Ishikawa (cell line): ENCODE results near the gene TRANK1.

Experiments
- CEBPB ChIP-seq: IDR thresholded peaks from 2 replicates; pipeline ENCODE4 v1.6.1; 2012
- CREB1 ChIP-seq: IDR thresholded peaks from 2 replicates; pipeline ENCODE4 v1.6.1; 2012; ENCODE audit warnings: low read depth
- EGR1 ChIP-seq: IDR thresholded peaks from 2 replicates; pipeline ENCODE4 v1.6.1; 2012
- EP300 ChIP-seq: IDR thresholded peaks from 2 replicates; pipeline ENCODE4 v1.6.1; 2012; ENCODE audit warnings: borderline replicate concordance
- FOXM1 ChIP-seq: IDR thresholded peaks from 2 replicates; pipeline ENCODE4 v1.6.1; 2012; ENCODE audit warnings: low read depth, borderline replicate concordance
- MAX ChIP-seq: IDR thresholded peaks from 2 replicates; pipeline ENCODE4 v1.6.1; 2012
- NFIC ChIP-seq: IDR thresholded peaks from 2 replicates; pipeline ENCODE4 v1.6.1; 2012
- RAD21 ChIP-seq: IDR thresholded peaks from 2 replicates; pipeline ENCODE4 v1.6.1; 2012; ENCODE audit warnings: low read depth
- REST ChIP-seq: IDR thresholded peaks from 2 replicates; pipeline ENCODE4 v1.6.1; 2012; ENCODE audit warnings: low read depth, mild to moderate bottlenecking
- TAF1 ChIP-seq: IDR thresholded peaks from 2 replicates; pipeline ENCODE4 v1.6.1; 2012; ENCODE audit warnings: low read depth, mild to moderate bottlenecking
- TCF12 ChIP-seq: IDR thresholded peaks from 2 replicates; pipeline ENCODE4 v1.6.1; 2012; ENCODE audit warnings: low read depth
- TEAD4 ChIP-seq: IDR thresholded peaks from 2 replicates; pipeline ENCODE4 v1.6.1; 2012
- USF1 ChIP-seq: IDR thresholded peaks from 2 replicates; pipeline ENCODE4 v1.6.1; 2012
- YY1 ChIP-seq: IDR thresholded peaks from 2 replicates; pipeline ENCODE4 v1.6.1; 2012; ENCODE audit warnings: low read depth
- ZBTB7A ChIP-seq: IDR thresholded peaks from 2 replicates; pipeline ENCODE4 v1.6.1; 2012; ENCODE audit warnings: low read depth

The TRANK1 gene

GRCh38 chr3:36813305-36813704 is 131.5 kb downstream of the TRANK1 start:
- TF ChIP-seq REST (no peak), CEBPB (no peak), MAX (no peak), YY1 (no peak), TAF1 (no peak), NFIC (no peak), TCF12 (no peak), EP300 (no peak), ZBTB7A (no peak), FOXM1 (no peak), USF1 (no peak), TEAD4 (no peak), EGR1 (no peak), CREB1 (no peak), RAD21 (no peak)

GRCh38 chr3:36812240-36812639 is 132.6 kb downstream of the TRANK1 start:
- TF ChIP-seq FOXM1 (no peak), CEBPB (no peak), EP300 (no peak), ZBTB7A (no peak), USF1 (no peak), TCF12 (no peak), RAD21 (no peak), TEAD4 (no peak)

- TF ChIP-seq TAF1 (no peak), ZBTB7A (no peak), RAD21 (no peak), TEAD4 (no peak), YY1 (no peak)
Measured at GRCh38 chr3:36811768-36812167, 133.1 kb downstream of the TRANK1 start.

GRCh38 chr3:36804295-36805055 is 140.4 kb downstream of the TRANK1 start:
- no peak for TF ChIP-seq CEBPB
- TF ChIP-seq RAD21: no peak

- TF ChIP-seq CEBPB (no peak), TAF1 (no peak)
Measured at GRCh38 chr3:36803091-36803791, 141.6 kb downstream of the TRANK1 start.

GRCh38 chr3:36800533-36801116 is 144.2 kb downstream of the TRANK1 start:
- TF ChIP-seq CREB1 (no peak), TCF12 (no peak), YY1 (no peak), CEBPB (no peak), FOXM1 (no peak), ZBTB7A (no peak), USF1 (no peak), EGR1 (no peak), EP300 (no peak), MAX (no peak), TAF1 (no peak), TEAD4 (no peak), RAD21 (no peak), NFIC (no peak), REST (no peak)
